Gastroesophageal sphincter (tissue), 2 donors: ENCODE measurements around the gene COL4A5.

Experiments
- EP300 ChIP-seq: sonication (generic); formaldehyde crosslinking; IDR thresholded peaks from one replicate; pipeline ENCODE4 v1.6.1; 2017; ENCODE audit warnings: antibody characterized with exemption, mild to moderate bottlenecking
- POLR2AphosphoS5 ChIP-seq: sonication (generic); formaldehyde crosslinking; IDR thresholded peaks from one replicate; pipeline ENCODE4 v1.6.1; 2017; ENCODE audit warnings: antibody characterized with exemption

- TF ChIP-seq POLR2AphosphoS5 (no peak), EP300 (no peak)
Measured at GRCh38 chrX:108419401-108419800, 20.2 kb upstream of the COL4A5 start.
